Neural cell (in vitro differentiated cells): ENCODE data around the gene DAAM2.

ENCODE experiments used
- EZH2 ChIP-seq: fragments of 200-600, 300-800 bp; shearing (Covaris generic), sonication (generic); IDR thresholded peaks from 2 replicates; pipeline ENCODE4 v1.6.1; 2014; ENCODE audit warnings: antibody characterized with exemption, low read length, borderline replicate concordance, mild to moderate bottlenecking; ENCODE audit not compliant: insufficient read depth, poor library complexity, severe bottlenecking
- SMC3 ChIP-seq: fragments of 450-650 bp; conservative IDR thresholded peaks from 2 replicates; pipeline ENCODE4 v1.6.1; 2014; ENCODE audit warnings: antibody characterized with exemption, mild to moderate bottlenecking, moderate library complexity; ENCODE audit not compliant: poor library complexity
- TF ChIP-seq, protein P1 (sequence below): fragments of 450-650 bp; IDR thresholded peaks from 2 replicates; pipeline ENCODE4 v1.5.1; 2014; ENCODE audit warnings: antibody characterized with exemption, mild to moderate bottlenecking, moderate library complexity; ENCODE audit not compliant: poor library complexity, severe bottlenecking
- TF ChIP-seq, protein P2 (sequence below): IDR thresholded peaks from 2 replicates; pipeline ENCODE4 v1.6.1; 2012; ENCODE audit warnings: borderline replicate concordance

DNA sequence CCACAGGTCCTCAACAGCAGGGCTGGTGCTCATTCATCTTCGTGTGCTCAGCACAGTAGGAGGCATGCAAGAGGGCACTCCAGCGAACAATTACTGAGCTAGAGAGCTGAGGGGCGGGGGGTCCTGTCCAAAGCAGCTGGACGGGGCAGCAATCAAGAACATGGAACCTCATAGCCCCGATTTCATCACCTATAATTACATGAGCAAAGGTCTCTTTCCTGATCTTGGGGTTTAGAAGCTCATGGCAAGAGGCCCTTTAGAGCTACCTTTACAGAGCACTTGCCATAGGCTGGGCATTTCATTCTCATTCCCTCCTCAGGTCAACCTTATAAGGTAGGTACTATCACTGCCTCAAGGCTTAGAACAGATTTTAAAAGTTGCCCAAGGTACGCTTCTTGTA lies 131.7 kb downstream of the DAAM2 start:
- TF ChIP-seq EZH2 = no peak
- TF ChIP-seq, protein P1, sequence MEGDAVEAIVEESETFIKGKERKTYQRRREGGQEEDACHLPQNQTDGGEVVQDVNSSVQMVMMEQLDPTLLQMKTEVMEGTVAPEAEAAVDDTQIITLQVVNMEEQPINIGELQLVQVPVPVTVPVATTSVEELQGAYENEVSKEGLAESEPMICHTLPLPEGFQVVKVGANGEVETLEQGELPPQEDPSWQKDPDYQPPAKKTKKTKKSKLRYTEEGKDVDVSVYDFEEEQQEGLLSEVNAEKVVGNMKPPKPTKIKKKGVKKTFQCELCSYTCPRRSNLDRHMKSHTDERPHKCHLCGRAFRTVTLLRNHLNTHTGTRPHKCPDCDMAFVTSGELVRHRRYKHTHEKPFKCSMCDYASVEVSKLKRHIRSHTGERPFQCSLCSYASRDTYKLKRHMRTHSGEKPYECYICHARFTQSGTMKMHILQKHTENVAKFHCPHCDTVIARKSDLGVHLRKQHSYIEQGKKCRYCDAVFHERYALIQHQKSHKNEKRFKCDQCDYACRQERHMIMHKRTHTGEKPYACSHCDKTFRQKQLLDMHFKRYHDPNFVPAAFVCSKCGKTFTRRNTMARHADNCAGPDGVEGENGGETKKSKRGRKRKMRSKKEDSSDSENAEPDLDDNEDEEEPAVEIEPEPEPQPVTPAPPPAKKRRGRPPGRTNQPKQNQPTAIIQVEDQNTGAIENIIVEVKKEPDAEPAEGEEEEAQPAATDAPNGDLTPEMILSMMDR = no peak
- no peak for TF ChIP-seq SMC3
- TF ChIP-seq, protein P2, sequence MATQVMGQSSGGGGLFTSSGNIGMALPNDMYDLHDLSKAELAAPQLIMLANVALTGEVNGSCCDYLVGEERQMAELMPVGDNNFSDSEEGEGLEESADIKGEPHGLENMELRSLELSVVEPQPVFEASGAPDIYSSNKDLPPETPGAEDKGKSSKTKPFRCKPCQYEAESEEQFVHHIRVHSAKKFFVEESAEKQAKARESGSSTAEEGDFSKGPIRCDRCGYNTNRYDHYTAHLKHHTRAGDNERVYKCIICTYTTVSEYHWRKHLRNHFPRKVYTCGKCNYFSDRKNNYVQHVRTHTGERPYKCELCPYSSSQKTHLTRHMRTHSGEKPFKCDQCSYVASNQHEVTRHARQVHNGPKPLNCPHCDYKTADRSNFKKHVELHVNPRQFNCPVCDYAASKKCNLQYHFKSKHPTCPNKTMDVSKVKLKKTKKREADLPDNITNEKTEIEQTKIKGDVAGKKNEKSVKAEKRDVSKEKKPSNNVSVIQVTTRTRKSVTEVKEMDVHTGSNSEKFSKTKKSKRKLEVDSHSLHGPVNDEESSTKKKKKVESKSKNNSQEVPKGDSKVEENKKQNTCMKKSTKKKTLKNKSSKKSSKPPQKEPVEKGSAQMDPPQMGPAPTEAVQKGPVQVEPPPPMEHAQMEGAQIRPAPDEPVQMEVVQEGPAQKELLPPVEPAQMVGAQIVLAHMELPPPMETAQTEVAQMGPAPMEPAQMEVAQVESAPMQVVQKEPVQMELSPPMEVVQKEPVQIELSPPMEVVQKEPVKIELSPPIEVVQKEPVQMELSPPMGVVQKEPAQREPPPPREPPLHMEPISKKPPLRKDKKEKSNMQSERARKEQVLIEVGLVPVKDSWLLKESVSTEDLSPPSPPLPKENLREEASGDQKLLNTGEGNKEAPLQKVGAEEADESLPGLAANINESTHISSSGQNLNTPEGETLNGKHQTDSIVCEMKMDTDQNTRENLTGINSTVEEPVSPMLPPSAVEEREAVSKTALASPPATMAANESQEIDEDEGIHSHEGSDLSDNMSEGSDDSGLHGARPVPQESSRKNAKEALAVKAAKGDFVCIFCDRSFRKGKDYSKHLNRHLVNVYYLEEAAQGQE = no peak
